Right kidney (tissue), 1 donor: ENCODE results near the gene HOXA11.
A peak's percentile ranks its signal among the peaks of the same experiment; 100 is the strongest.

Experiments
- DNase-seq: peaks from one replicate; pipeline ENCODE4 v3.0.0-alpha.2; 2016

Gene HOXA11

GRCh38 chr7:27208998-27209397 is 24.0 kb upstream of the HOXA11 start:
- no peak for DNase-seq

GRCh38 chr7:27207348-27207985 is 22.4 kb upstream of the HOXA11 start:
- peak; percentile 29 for DNase-seq

GRCh38 chr7:27205325-27206280 is 20.6 kb upstream of the HOXA11 start:
- DNase-seq: peak; percentile 68

- peak; percentile 79 for DNase-seq
These were observed 19.9 kb upstream of the HOXA11 start for GRCh38 chr7:27204851-27205322.

GRCh38 chr7:27203964-27204594 is 19.0 kb upstream of the HOXA11 start:
- DNase-seq: peak; percentile 43

- DNase-seq: peak; percentile 55
These were observed 18.4 kb upstream of the HOXA11 start for GRCh38 chr7:27203365-27203953.

GRCh38 chr7:27202862-27203134 is 17.8 kb upstream of the HOXA11 start:
- no peak for DNase-seq

- peak; percentile 82 for DNase-seq
These were observed 17.2 kb upstream of the HOXA11 start for GRCh38 chr7:27202018-27202861.

- DNase-seq: no peak
These were observed 16.6 kb upstream of the HOXA11 start for GRCh38 chr7:27201580-27202017.

- peak; percentile 50 for DNase-seq
These were observed 15.9 kb upstream of the HOXA11 start for GRCh38 chr7:27200761-27201579.

- peak; percentile 76 for DNase-seq
These were observed 15.1 kb upstream of the HOXA11 start, which contains the start of gene HOXA13 for GRCh38 chr7:27199849-27200760. TSS of gene HOXA13 (minus strand) at chr7:27200091. CDS start at chr7:27200077, 14 bp downstream.

GRCh38 chr7:27198871-27199801 is 14.1 kb upstream of the HOXA11 start:
- DNase-seq: peak; percentile 84

- peak; percentile 76 for DNase-seq
These were observed 13.3 kb upstream of the HOXA11 start for GRCh38 chr7:27198138-27198841.

GRCh38 chr7:27197137-27198042 is 12.4 kb upstream of the HOXA11 start:
- peak; percentile 63 for DNase-seq

GRCh38 chr7:27196287-27196767 is 11.3 kb upstream of the HOXA11 start:
- peak; percentile 74 for DNase-seq

GRCh38 chr7:27194686-27195379 is 9.8 kb upstream of the HOXA11 start:
- peak; percentile 44 for DNase-seq
